K562 (cell line): Measurements from ENCODE around the gene SPAG4. TPM values are rescaled to one million over a fixed set of nuclear protein-coding genes. Genes with fewer than 3 reads are reported as not detected.

ENCODE experiments used
- CREB1 ChIP-seq, 2 experiments: sonication (generic) in 1 of 2; formaldehyde crosslinking in 1 of 2; IDR thresholded peaks; 2 replicates each; pipeline versions ENCODE4 v1.6.1 to v1.8.0; 2012 to 2022; ENCODE audit warnings: inconsistent platforms in 1 of 2, mild to moderate bottlenecking in 1 of 2, missing genetic modification reagents in 1 of 2, moderate library complexity in 1 of 2
- CREM ChIP-seq: IDR thresholded peaks from 2 replicates; pipeline ENCODE4 v1.6.1; 2014; ENCODE audit warnings: antibody characterized with exemption, low read depth
- DNMT1 ChIP-seq: fragments of 450-650 bp; IDR thresholded peaks from 2 replicates; pipeline ENCODE4 v1.6.1; 2016; ENCODE audit warnings: antibody characterized with exemption, mild to moderate bottlenecking
- EZH2 ChIP-seq: IDR thresholded peaks from 2 replicates; pipeline ENCODE4 v1.6.1; 2012; ENCODE audit warnings: low read depth, mild to moderate bottlenecking, inconsistent platforms, low read length, borderline replicate concordance
- NFYB ChIP-seq: IDR thresholded peaks from 2 replicates; pipeline ENCODE4 v1.6.1; 2011; ENCODE audit warnings: mild to moderate bottlenecking, moderate library complexity; ENCODE audit not compliant: insufficient read length; ENCODE audit errors: extremely low read depth
- POLR2AphosphoS5 ChIP-seq: IDR thresholded peaks from 2 replicates; pipeline ENCODE4 v1.6.1; 2011; ENCODE audit warnings: mild to moderate bottlenecking, low read depth, low read length, moderate library complexity; ENCODE audit not compliant: control insufficient read depth, insufficient read depth
- PYGO2 ChIP-seq: fragments of 450-650 bp; IDR thresholded peaks from 2 replicates; pipeline ENCODE4 v1.6.1; 2016; ENCODE audit warnings: mild to moderate bottlenecking, missing genetic modification characterization, moderate library complexity, missing compliant biosample characterization
- RBM22 ChIP-seq: fragments of 200-400 bp; formaldehyde crosslinking; IDR thresholded peaks from 2 replicates; pipeline ENCODE4 v1.6.1; 2018; ENCODE audit warnings: low read length, low read depth; ENCODE audit not compliant: poor library complexity, severe bottlenecking
- SREBF1 ChIP-seq: fragments of 150-350 bp; IDR thresholded peaks from 2 replicates; pipeline ENCODE4 v1.6.1; 2014; ENCODE audit warnings: antibody characterized with exemption, low read depth, low read length, borderline replicate concordance
- ZC3H8 ChIP-seq: fragments of 450-650 bp; IDR thresholded peaks from 2 replicates; pipeline ENCODE4 v1.6.1; 2017
- ZNF785 ChIP-seq: fragments of 250-450 bp; sonication (Bioruptor Pico); IDR thresholded peaks from 2 replicates; pipeline ENCODE4 v1.4.0; 2020; ENCODE audit warnings: mild to moderate bottlenecking
- polyA plus RNA-seq, 8 experiments: library from polyadenylated mRNA; depleted of rRNA in 4 of 8; stranded (reverse) in 5 of 8; unstranded in 3 of 8; fragments of >200 nt; fragmentation: Nextera tagmentation in 2 of 8; fragmentation: Illumina TruSeq in 1 of 8; extraction: Ambion mirVana in 2 of 8; extraction: Trizol in 1 of 8; gene quantifications; 2 replicates each; pipeline versions ENCODE4 v1.2.1 to v1.2.3, GENCODE V29; 2011 to 2014; ENCODE audit warnings: inconsistent platforms in 1 of 8, missing spikeins in 1 of 8
- total RNA-seq, 7 experiments: library from RNA; depleted of rRNA in 6 of 7; stranded (reverse); fragments of >200 nt in 6 of 7; fragmentation: Illumina TruSeq in 2 of 7; extraction: Trizol in 2 of 7; gene quantifications; 2 replicates each; pipeline versions ENCODE4 v1.2.1 to v1.2.3, GENCODE V29; 2011 to 2021; ENCODE audit warnings: low replicate concordance in 1 of 7
- TF ChIP-seq, protein P1 (sequence below): sonication (generic); formaldehyde crosslinking; IDR thresholded peaks from 2 replicates; pipeline ENCODE4 v1.8.0; 2022; ENCODE audit warnings: mild to moderate bottlenecking, missing genetic modification reagents
- TF ChIP-seq, protein P2 (sequence below): sonication (generic); formaldehyde crosslinking; IDR thresholded peaks from 2 replicates; pipeline ENCODE4 v1.8.0; 2022; ENCODE audit warnings: mild to moderate bottlenecking, missing genetic modification reagents
- TF ChIP-seq, protein P3 (sequence below): sonication (generic); formaldehyde crosslinking; IDR thresholded peaks from 2 replicates; pipeline ENCODE4 v1.8.0; 2023; ENCODE audit warnings: mild to moderate bottlenecking, missing genetic modification reagents
- TF ChIP-seq, protein P4 (sequence below): fragments of 250-450 bp; sonication (Bioruptor Pico); IDR thresholded peaks from 2 replicates; pipeline ENCODE4 v1.8.0; 2022; ENCODE audit warnings: moderate library complexity, mild to moderate bottlenecking, inconsistent platforms

Gene SPAG4
- total and polyA plus RNA-seq, 9 of the 15 experiments (the other 6 are each of a cell fraction or from before 2014, with no cell fraction given) = 1.6 to 11.4 (median 4.6) TPM

DNA sequence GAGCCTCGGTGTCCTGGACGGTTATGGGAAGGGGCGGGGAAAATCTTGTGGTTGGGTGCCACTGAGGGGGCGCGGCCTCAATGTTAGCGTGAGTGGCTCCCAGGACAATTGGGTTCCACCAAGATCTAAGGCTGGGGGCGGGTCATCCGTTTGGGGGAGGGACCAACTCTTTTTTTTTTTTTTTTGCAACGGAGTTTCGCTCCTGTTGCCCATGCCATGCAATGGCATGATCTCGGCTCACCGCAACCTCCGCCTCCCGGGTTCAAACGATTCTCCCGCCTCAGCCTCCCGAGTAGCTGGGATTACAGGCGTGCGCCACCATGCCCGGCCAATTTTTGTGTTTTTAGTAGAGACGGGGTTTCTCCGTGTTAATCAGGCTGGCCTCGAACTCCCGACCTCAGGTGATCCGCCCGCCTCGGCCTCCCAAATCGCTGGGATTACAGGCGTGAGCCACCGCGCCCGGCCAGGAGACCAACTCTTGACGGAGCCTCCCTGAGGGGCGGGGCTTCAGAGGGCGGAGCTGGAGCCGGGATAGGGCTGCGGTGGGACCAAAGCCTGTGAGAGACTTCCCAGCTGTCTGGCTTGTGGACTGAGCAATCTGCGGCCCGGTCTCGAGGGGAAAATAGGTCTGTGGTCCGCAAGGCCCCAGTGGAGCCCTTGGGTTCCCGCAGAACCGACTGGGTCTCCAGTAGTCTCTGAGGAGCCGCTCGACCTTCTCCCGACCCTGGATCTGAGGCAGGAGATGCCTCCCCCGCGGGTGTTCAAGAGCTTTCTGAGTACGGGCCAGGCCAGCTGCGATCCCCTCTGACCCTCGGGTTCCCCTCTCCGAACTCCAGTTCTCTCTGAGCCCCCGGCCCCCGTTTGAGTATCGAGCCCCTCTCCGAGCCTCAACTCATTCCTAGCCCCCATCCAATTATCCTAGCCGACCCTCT is 1.1 kb downstream of the SPAG4 start (continued):
- TF ChIP-seq, protein P1, sequence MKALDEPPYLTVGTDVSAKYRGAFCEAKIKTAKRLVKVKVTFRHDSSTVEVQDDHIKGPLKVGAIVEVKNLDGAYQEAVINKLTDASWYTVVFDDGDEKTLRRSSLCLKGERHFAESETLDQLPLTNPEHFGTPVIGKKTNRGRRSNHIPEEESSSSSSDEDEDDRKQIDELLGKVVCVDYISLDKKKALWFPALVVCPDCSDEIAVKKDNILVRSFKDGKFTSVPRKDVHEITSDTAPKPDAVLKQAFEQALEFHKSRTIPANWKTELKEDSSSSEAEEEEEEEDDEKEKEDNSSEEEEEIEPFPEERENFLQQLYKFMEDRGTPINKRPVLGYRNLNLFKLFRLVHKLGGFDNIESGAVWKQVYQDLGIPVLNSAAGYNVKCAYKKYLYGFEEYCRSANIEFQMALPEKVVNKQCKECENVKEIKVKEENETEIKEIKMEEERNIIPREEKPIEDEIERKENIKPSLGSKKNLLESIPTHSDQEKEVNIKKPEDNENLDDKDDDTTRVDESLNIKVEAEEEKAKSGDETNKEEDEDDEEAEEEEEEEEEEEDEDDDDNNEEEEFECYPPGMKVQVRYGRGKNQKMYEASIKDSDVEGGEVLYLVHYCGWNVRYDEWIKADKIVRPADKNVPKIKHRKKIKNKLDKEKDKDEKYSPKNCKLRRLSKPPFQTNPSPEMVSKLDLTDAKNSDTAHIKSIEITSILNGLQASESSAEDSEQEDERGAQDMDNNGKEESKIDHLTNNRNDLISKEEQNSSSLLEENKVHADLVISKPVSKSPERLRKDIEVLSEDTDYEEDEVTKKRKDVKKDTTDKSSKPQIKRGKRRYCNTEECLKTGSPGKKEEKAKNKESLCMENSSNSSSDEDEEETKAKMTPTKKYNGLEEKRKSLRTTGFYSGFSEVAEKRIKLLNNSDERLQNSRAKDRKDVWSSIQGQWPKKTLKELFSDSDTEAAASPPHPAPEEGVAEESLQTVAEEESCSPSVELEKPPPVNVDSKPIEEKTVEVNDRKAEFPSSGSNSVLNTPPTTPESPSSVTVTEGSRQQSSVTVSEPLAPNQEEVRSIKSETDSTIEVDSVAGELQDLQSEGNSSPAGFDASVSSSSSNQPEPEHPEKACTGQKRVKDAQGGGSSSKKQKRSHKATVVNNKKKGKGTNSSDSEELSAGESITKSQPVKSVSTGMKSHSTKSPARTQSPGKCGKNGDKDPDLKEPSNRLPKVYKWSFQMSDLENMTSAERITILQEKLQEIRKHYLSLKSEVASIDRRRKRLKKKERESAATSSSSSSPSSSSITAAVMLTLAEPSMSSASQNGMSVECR = peak; percentile 74; the same call in 1 of the 2 replicates
- TF ChIP-seq RBM22 (no peak), DNMT1 (no peak), POLR2AphosphoS5 (0 out of 2 replicates have a peak, but pooled peaks have one; percentile 43), ZC3H8 (no peak), SREBF1 (no peak), PYGO2 (no peak), EZH2 (no peak), NFYB (no peak), ZNF785 (no peak), CREB1 (IDR thresholded peaks at IDR 0.05) (no peak; the same call in 1 of the 2 replicates), CREB1 (CRISPR knock-in tag; IDR thresholded peaks at IDR 0.05) (0 out of 2 replicates have a peak, but pooled peaks have one; percentile 43), CREM (no peak)
- TF ChIP-seq, protein P2, sequence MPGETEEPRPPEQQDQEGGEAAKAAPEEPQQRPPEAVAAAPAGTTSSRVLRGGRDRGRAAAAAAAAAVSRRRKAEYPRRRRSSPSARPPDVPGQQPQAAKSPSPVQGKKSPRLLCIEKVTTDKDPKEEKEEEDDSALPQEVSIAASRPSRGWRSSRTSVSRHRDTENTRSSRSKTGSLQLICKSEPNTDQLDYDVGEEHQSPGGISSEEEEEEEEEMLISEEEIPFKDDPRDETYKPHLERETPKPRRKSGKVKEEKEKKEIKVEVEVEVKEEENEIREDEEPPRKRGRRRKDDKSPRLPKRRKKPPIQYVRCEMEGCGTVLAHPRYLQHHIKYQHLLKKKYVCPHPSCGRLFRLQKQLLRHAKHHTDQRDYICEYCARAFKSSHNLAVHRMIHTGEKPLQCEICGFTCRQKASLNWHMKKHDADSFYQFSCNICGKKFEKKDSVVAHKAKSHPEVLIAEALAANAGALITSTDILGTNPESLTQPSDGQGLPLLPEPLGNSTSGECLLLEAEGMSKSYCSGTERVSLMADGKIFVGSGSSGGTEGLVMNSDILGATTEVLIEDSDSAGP (CRISPR knock-in tag) = no peak
- TF ChIP-seq, protein P3, sequence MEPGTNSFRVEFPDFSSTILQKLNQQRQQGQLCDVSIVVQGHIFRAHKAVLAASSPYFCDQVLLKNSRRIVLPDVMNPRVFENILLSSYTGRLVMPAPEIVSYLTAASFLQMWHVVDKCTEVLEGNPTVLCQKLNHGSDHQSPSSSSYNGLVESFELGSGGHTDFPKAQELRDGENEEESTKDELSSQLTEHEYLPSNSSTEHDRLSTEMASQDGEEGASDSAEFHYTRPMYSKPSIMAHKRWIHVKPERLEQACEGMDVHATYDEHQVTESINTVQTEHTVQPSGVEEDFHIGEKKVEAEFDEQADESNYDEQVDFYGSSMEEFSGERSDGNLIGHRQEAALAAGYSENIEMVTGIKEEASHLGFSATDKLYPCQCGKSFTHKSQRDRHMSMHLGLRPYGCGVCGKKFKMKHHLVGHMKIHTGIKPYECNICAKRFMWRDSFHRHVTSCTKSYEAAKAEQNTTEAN (CRISPR knock-in tag) = no peak; the same call in 1 of the 2 replicates
- TF ChIP-seq, protein P4, sequence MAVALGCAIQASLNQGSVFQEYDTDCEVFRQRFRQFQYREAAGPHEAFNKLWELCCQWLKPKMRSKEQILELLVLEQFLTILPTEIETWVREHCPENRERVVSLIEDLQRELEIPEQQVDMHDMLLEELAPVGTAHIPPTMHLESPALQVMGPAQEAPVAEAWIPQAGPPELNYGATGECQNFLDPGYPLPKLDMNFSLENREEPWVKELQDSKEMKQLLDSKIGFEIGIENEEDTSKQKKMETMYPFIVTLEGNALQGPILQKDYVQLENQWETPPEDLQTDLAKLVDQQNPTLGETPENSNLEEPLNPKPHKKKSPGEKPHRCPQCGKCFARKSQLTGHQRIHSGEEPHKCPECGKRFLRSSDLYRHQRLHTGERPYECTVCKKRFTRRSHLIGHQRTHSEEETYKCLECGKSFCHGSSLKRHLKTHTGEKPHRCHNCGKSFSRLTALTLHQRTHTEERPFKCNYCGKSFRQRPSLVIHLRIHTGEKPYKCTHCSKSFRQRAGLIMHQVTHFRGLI (CRISPR knock-in tag) = 0 out of 2 replicates have a peak, but pooled peaks have one; percentile 27
